Adrenal gland (tissue), 12 donors: ENCODE measurements around the gene ANK3. TPM values are rescaled to one million over a fixed set of nuclear protein-coding genes. Genes with fewer than 3 reads are reported as not detected.

ENCODE experiments used
- DNase-seq, 7 donors: peaks; one replicate each; pipeline ENCODE4 v3.0.0-alpha.2; 2019 to 2020
- H3K27ac ChIP-seq, 5 donors: fragments of 200-600 bp; sonication (generic) in 4 of 5; 1 replicate in 3 of 5; 2 replicates in 2 of 5; pipeline versions ENCODE4 v1.5.1 to v1.8.0; 2016 to 2020; ENCODE audit warnings: mild to moderate bottlenecking in 1 of 5
- H3K27me3 ChIP-seq: fragments of 200-600 bp; 2 replicates; pipeline ENCODE4 v1.8.0; 2021
- H3K36me3 ChIP-seq, 2 donors: fragments of 200-600 bp; replicated peaks in 1 of 2; 1 replicate in 1 of 2; 2 replicates in 1 of 2; pipeline versions ENCODE4 v1.5.1 to v1.8.0; 2018 to 2022
- H3K4me1 ChIP-seq, 2 donors: fragments of 200-600 bp; replicated peaks in 1 of 2; 1 replicate in 1 of 2; 2 replicates in 1 of 2; pipeline versions ENCODE4 v1.5.1 to v1.8.0; 2018 to 2021
- H3K4me3 ChIP-seq, 4 donors: fragments of 200-600 bp; sonication (generic) in 3 of 4; one replicate each; pipeline ENCODE4 v1.5.1; 2016 to 2018
- H3K9me3 ChIP-seq, 3 donors: fragments of 200-600 bp; sonication (generic) in 1 of 3; replicated peaks in 1 of 3; 1 replicate in 2 of 3; 2 replicates in 1 of 3; pipeline versions ENCODE4 v1.5.1 to v1.8.0; 2016 to 2021
- POLR2A ChIP-seq, 2 donors: fragments of 450-650 bp; IDR thresholded peaks; one replicate each; pipeline ENCODE4 v1.6.1; 2017; ENCODE audit warnings: antibody characterized with exemption in 2 of 2, mild to moderate bottlenecking in 2 of 2, moderate library complexity in 1 of 2
- WGBS, 4 donors: extraction: QIAGEN DNeasy Blood & Tissue Kit in 2 of 4; methylation state at CpG; one replicate each; pipeline versions ENCODE4 v1.1.5 to v1.1.7; 2013 to 2017; 5-methylcytosine and 5-hydroxymethylcytosine counted together
- intact Hi-C, 2 donors: fragments of 100-400 bp; cut with DNase I; formaldehyde crosslinking; loops; one replicate each; pipeline versions ENCODE4 v1.14.1 to v1.15.0; 2022 to 2023
- polyA plus RNA-seq, 3 donors: library from polyadenylated mRNA; stranded (reverse); fragments of 200-250 nt in 2 of 3; fragments of 350-450 nt in 1 of 3; fragmentation: Illumina TruSeq in 1 of 3; extraction: RNeasy Lipid Tissue Mini Kit (QIAGEN cat#74804) in 1 of 3; gene quantifications; one replicate each; pipeline ENCODE4 v1.2.3, GENCODE V29; 2013 to 2014
- total RNA-seq, 9 donors: library from RNA; depleted of rRNA in 4 of 9; stranded (reverse); fragments of >200 nt in 4 of 9; fragments of 120-200 nt in 1 of 9; fragmentation: NEBNext Ultra II Directional in 1 of 9; extraction: Animal tissue kit (Norgen Biotek cat#: 25700) in 1 of 9; gene quantifications; one replicate each; pipeline versions ENCODE4 v1.1.0 to v1.2.4, GENCODE V29; 2013 to 2023
- TF ChIP-seq, protein P1 (sequence below), 6 experiments: fragments of 450-650 bp in 4 of 6; fragments of 200-600 bp in 2 of 6; sonication (generic) in 1 of 6; IDR thresholded peaks; 1 replicate in 5 of 6; 2 replicates in 1 of 6; pipeline versions ENCODE4 v1.5.1 to v1.8.0; 2016 to 2021; ENCODE audit warnings: antibody characterized with exemption in 6 of 6, mild to moderate bottlenecking in 2 of 6, moderate library complexity in 1 of 6
- donor health status: healthy with polysubstance abuse.
- donor health status: Bipolar disorder and iron deficiency.
- donor health status: DM: yes; HTN: yes; CAD: no.
- donor health status: DM: no; HTN: no; CAD: no.
- donor health status: DM: no; HTN: no; CAD: no.
- donor health status: DM: yes; HTN: yes; CAD: no.

The ANK3 gene
- total and polyA plus RNA-seq, 12 donors, result 2.6 to 48.1 (median 15.2) TPM

DNA sequence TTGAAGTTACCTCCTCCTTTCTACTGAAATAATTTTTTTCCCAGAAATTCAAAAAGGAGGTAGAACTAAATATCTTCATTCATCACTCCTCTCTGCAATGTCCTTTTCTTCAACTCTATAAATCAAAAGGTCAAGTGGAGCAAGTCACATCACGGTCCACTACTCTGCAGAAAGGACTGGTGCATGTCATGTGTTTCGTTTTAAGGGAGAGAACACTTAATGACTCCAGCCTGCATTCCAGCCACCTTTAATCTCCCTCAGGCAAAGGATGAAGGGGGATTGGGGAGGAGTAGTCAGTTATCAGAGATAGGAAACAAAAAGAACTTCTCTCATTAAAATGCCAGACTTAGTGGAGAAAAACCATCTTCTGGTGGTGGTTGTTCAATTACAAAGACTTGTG is 78.9 kb downstream of the ANK3 start:
- TF ChIP-seq, protein P1, sequence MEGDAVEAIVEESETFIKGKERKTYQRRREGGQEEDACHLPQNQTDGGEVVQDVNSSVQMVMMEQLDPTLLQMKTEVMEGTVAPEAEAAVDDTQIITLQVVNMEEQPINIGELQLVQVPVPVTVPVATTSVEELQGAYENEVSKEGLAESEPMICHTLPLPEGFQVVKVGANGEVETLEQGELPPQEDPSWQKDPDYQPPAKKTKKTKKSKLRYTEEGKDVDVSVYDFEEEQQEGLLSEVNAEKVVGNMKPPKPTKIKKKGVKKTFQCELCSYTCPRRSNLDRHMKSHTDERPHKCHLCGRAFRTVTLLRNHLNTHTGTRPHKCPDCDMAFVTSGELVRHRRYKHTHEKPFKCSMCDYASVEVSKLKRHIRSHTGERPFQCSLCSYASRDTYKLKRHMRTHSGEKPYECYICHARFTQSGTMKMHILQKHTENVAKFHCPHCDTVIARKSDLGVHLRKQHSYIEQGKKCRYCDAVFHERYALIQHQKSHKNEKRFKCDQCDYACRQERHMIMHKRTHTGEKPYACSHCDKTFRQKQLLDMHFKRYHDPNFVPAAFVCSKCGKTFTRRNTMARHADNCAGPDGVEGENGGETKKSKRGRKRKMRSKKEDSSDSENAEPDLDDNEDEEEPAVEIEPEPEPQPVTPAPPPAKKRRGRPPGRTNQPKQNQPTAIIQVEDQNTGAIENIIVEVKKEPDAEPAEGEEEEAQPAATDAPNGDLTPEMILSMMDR (IDR thresholded peaks at IDR 0.05), result no peak
- no peak for TF ChIP-seq POLR2A (IDR thresholded peaks at IDR 0.05)
- Histone ChIP-seq H3K27ac (no peak overlapping the region), H3K27me3 (no peaks in the 10 kb centered on the region), H3K4me1 (peaks cover 0 to 16% of the 10 kb centered on the region in 2 donors), H3K4me3 (no peak overlapping the region), H3K36me3 (no peaks in the 10 kb centered on the region), H3K9me3 (no peaks in the 10 kb centered on the region)
- intact Hi-C loops, result loop anchor here in 1 of 2 donors (5.0 kb wide), 1 partner anchor 122 kb away; no protein-coding TSS in a partner anchor
- no peak for DNase-seq
- WGBS, 4 donors, result 2 to 31% (median 18%) methylated on average over 2 of the region's 2 CpGs

DNA sequence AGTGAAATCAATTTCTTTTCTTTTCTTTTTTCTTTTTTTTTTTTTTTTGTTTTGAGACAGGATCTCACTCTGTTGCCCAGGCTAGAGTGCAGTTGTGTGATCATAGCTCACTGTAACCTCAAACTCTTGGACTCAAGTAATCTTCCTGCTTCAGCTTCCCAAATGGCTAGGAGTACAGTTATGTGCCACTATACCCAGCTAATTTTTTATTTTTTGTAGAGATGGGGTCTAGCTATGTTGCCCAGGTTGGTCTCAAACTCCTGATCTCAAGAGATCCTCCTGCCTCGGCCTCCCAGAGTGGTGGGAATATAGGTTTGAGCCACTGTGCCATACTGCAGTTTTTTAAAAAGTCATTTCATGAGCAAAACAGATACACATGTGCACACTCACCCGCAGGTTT is 79.8 kb downstream of the ANK3 start:
- no peaks in the 10 kb centered on the region for H3K9me3 ChIP-seq
- intact Hi-C loops, result loop anchor here in 1 of 2 donors (5.0 kb wide), 1 partner anchor 122 kb away; no protein-coding TSS in a partner anchor
- H3K36me3 ChIP-seq, result no peaks in the 10 kb centered on the region
- H3K4me3 ChIP-seq, result no peak overlapping the region
- TF ChIP-seq, protein P1 (IDR thresholded peaks at IDR 0.05), result no peak
- TF ChIP-seq POLR2A (IDR thresholded peaks at IDR 0.05), result no peak
- H3K4me1 ChIP-seq, result peaks cover 0 to 18% of the 10 kb centered on the region in 2 donors
- no peak for DNase-seq
- no peaks in the 10 kb centered on the region for H3K27me3 ChIP-seq
- H3K27ac ChIP-seq, result no peak overlapping the region
- 76 to 87% (median 86%) methylated on average over 2 of the region's 2 CpGs for WGBS, 4 donors

DNA sequence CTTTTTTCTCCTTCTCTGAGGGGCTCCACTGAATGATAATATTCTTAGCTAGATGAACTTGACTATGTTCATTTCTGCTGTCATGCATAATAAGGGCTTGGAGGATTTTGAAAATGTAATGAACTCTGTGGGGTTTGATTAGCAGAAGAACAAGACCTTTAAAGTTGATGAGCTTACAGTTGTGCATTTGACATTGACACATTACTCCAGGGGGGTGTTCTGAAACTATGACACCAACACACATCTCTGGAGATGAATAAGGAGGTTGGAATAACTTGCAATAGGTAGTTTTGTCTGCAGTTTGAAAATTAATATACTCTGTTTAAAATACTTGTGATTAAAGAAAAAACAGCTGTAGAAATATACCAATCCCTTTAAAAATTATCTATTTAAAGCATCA is 80.3 kb downstream of the ANK3 start:
- intact Hi-C loops, result no loop called here
- H3K4me1 ChIP-seq, result peaks cover 0 to 21% of the 10 kb centered on the region in 2 donors
- H3K36me3 ChIP-seq, result no peaks in the 10 kb centered on the region
- H3K27ac ChIP-seq, result no peak overlapping the region
- TF ChIP-seq, protein P1 (IDR thresholded peaks at IDR 0.05), result no peak
- no peak for TF ChIP-seq POLR2A (IDR thresholded peaks at IDR 0.05)
- no peaks in the 10 kb centered on the region for H3K9me3 ChIP-seq
- no peak overlapping the region for H3K4me3 ChIP-seq
- DNase-seq, result no peak
- no peaks in the 10 kb centered on the region for H3K27me3 ChIP-seq

DNA sequence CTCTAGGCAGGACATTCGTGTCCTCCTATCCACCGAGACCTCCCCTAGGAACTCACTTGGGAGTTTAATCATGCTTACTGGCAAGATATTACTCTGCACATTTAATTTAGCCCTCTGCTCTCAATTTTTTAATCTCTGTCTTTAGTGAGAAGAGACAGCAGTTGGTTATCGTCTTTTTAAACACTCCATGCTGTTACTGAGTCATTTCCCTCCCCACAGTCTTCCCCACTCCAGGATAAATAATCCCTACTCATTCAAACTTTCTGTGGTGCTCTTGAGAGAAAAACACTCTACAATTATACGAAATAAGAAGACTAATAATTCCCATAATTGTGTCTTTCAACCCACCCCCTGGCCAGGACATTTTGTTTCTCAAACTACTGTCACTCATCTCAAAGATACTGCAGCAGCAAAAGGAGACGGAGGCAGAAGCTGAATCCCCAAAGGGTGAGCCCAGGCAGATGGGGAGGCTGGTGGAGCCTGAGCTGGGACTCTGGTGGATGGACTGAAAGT is 84.2 kb downstream of the ANK3 start:
- H3K4me3 ChIP-seq, result no peak overlapping the region
- no peak for TF ChIP-seq POLR2A (IDR thresholded peaks at IDR 0.05)
- TF ChIP-seq, protein P1 (IDR thresholded peaks at IDR 0.05), result no peak
- peak overlapping the region in 2 of 5 donors; percentile 57 to 58 for H3K27ac ChIP-seq
- WGBS, 4 donors, result 57 to 64% (median 64%) methylated on average over 5 of the region's 5 CpGs
- no peaks in the 10 kb centered on the region for H3K36me3 ChIP-seq
- H3K27me3 ChIP-seq, result no peaks in the 10 kb centered on the region
- H3K9me3 ChIP-seq, result no peaks in the 10 kb centered on the region
- DNase-seq, result no peak
- H3K4me1 ChIP-seq, result peaks cover 0 to 7% of the 10 kb centered on the region in 2 donors
- intact Hi-C loops, result no loop called here
